ENCODE measurements around the gene ANK2.

ANK2 gene

GRCh38 chr4:113355550-113356371 is 306.3 kb downstream of the ANK2 start:
- peak; percentile 47 for DNase-seq

GRCh38 chr4:113356453-113356852 is 307.0 kb downstream of the ANK2 start:
- DNase-seq: no peak

GRCh38 chr4:113358784-113359183 is 309.3 kb downstream of the ANK2 start:
- no peak for DNase-seq

- DNase-seq: no peak
These were observed 315.9 kb downstream of the ANK2 start for GRCh38 chr4:113365377-113365776.

GRCh38 chr4:113368056-113368455 is 318.6 kb downstream of the ANK2 start:
- no peak for DNase-seq

- DNase-seq: no peak
These were observed 321.7 kb downstream of the ANK2 start for GRCh38 chr4:113371111-113371510.

- no peak for DNase-seq
These were observed 326.7 kb downstream of the ANK2 start for GRCh38 chr4:113375964-113376666.

- no peak for DNase-seq
These were observed 329.4 kb downstream of the ANK2 start for GRCh38 chr4:113378836-113379235.

- DNase-seq: no peak
These were observed 333.3 kb downstream of the ANK2 start for GRCh38 chr4:113382704-113383103.

- no peak for DNase-seq
These were observed 333.8 kb downstream of the ANK2 start for GRCh38 chr4:113383111-113383785.

GRCh38 chr4:113384600-113384999 is 335.1 kb downstream of the ANK2 start:
- no peak for DNase-seq

GRCh38 chr4:113385281-113385899 is 335.9 kb downstream of the ANK2 start:
- no peak for DNase-seq

- no peak for DNase-seq
These were observed 339.7 kb downstream of the ANK2 start for GRCh38 chr4:113389160-113389559.

- DNase-seq: no peak
These were observed 341.4 kb downstream of the ANK2 start for GRCh38 chr4:113390850-113391249.

GRCh38 chr4:113394108-113394729 is 344.8 kb downstream of the ANK2 start:
- DNase-seq: no peak

GRCh38 chr4:113394730-113395530 is 345.5 kb downstream of the ANK2 start:
- peak; percentile 7 for DNase-seq

- DNase-seq: no peak
These were observed 347.8 kb downstream of the ANK2 start for GRCh38 chr4:113397114-113397701.

- DNase-seq: no peak
These were observed 349.1 kb downstream of the ANK2 start for GRCh38 chr4:113398441-113399143.

GRCh38 chr4:113404167-113404571 is 354.7 kb downstream of the ANK2 start:
- no peak for DNase-seq

GRCh38 chr4:113404841-113405240 is 355.4 kb downstream of the ANK2 start:
- no peak for DNase-seq
